ENCODE results near the gene HIF3A.

DNA sequence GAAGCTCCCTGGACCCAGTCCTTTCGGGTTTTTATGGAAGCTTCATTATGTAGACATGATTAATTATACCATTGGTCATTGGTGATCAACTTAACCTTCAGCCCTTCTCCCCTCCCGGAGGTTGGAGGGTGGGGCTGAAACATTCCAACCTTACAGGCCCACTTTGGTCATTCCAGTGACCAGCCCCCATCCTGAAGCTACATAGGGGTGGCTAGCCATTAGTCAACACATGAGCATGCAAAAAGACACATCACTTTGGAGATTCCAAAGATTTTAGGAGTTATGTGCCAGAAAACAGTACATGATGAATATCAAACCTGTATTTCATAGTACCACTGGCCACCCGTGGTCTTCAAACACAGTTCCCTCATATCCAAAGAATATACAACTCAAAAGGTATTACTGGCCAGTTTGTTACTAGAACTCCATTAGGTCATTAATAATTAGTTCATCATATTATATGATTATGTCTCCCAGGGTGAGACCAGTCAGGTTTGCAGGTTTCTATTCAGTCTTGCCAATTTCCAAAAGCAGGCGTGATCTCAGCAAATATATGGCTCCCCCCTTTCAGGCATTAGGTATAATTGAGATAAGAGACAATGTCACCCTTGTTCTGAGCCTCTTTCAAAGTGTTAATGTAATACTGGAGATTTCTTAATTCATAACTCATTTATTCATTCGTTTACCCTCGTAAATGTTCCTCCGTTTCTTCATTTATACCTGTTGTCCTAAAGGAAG is 61.2 kb downstream of the HIF3A start:
- TF ChIP-seq, protein P1, sequence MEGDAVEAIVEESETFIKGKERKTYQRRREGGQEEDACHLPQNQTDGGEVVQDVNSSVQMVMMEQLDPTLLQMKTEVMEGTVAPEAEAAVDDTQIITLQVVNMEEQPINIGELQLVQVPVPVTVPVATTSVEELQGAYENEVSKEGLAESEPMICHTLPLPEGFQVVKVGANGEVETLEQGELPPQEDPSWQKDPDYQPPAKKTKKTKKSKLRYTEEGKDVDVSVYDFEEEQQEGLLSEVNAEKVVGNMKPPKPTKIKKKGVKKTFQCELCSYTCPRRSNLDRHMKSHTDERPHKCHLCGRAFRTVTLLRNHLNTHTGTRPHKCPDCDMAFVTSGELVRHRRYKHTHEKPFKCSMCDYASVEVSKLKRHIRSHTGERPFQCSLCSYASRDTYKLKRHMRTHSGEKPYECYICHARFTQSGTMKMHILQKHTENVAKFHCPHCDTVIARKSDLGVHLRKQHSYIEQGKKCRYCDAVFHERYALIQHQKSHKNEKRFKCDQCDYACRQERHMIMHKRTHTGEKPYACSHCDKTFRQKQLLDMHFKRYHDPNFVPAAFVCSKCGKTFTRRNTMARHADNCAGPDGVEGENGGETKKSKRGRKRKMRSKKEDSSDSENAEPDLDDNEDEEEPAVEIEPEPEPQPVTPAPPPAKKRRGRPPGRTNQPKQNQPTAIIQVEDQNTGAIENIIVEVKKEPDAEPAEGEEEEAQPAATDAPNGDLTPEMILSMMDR (IDR thresholded peaks at IDR 0.05): no peak
- TF ChIP-seq EP300 (IDR thresholded peaks at IDR 0.05) (no peak), POLR2A (IDR thresholded peaks at IDR 0.05) (no peak)
